K562 (cell line): Measurements from ENCODE around the gene ZFYVE26. TPM values are rescaled to one million over a fixed set of nuclear protein-coding genes. Genes with fewer than 3 reads are reported as not detected.
A peak's percentile ranks its signal among the peaks of the same experiment; 100 is the strongest.

Experiments
- ATAC-seq: fragments of 200-7000 bp; cut with Tn5 transposase; 3 replicates; pipeline ENCODE4 v1.9.1; 2020; ENCODE audit warnings: moderate library complexity
- BruUV-seq: library from RNA; stranded (reverse); fragments of 400-500 nt; replicated peaks from 2 replicates; lab custom pipeline; 2021; lab: Mats Ljungman, UMichigan
- CTCF ChIA-PET: fragments of 300-600 bp; formaldehyde crosslinking; extraction: SDS; loops from one replicate; lab custom pipeline; 2021; ENCODE audit warnings: low intra/inter-chr PET ratio; lab: Yijun Ruan, JAX
- POLR2A ChIA-PET: fragments of 300-600, 350-650 bp; sonication (Branson Sonifier 250); formaldehyde crosslinking; extraction: SDS; loops from one replicate; lab custom pipeline; 2021; ENCODE audit warnings: antibody characterized with exemption, inconsistent platforms; lab: Yijun Ruan, JAX
- DNase-seq, 4 experiments: peaks; one replicate each; pipeline versions ENCODE4 v3.0.0 to v3.0.0-alpha.2; 2011 to 2018; ENCODE audit warnings: low spot score in 3 of 4, mixed read lengths in 3 of 4; ENCODE audit errors: extremely low read depth in 1 of 4
- FAIRE-seq: peaks from 2 replicates; lab custom pipeline; 2011; peaks lifted over from hg19 to GRCh38; lab: Jason Lieb, UNC
- H2AFZ ChIP-seq: 2 replicates; pipeline ENCODE4 v1.6.0; 2011; ENCODE audit warnings: low read depth, low read length, control low read depth, inconsistent platforms
- H3K27ac ChIP-seq: fragments of 200-600 bp; 3 replicates; pipeline ENCODE4 v1.8.0; 2011; ENCODE audit warnings: low read depth, mild to moderate bottlenecking, control low read depth, inconsistent platforms, low read length, moderate library complexity, mixed read lengths; ENCODE audit errors: extremely low read depth
- H3K27me3 ChIP-seq, 2 experiments: fragments of 300-600 bp in 1 of 2; 2 replicates in 1 of 2; 3 replicates in 1 of 2; pipeline versions ENCODE4 v1.6.0 to v1.8.0; 2011; ENCODE audit warnings: inconsistent platforms in 2 of 2, low read length in 2 of 2, mild to moderate bottlenecking in 1 of 2, mixed read lengths in 1 of 2, moderate library complexity in 1 of 2; ENCODE audit not compliant: control insufficient read depth in 2 of 2, insufficient read depth in 2 of 2
- H3K36me3 ChIP-seq: fragments of 300-600 bp; 3 replicates; pipeline ENCODE4 v1.8.0; 2011; ENCODE audit warnings: mild to moderate bottlenecking, low read length, inconsistent platforms; ENCODE audit not compliant: control insufficient read depth, insufficient read depth
- H3K4me1 ChIP-seq, 2 experiments: fragments of 200-600 bp in 1 of 2; replicated peaks in 1 of 2; 2 replicates in 1 of 2; 3 replicates in 1 of 2; pipeline versions ENCODE4 v1.5.1 to v1.8.0; 2011; ENCODE audit warnings: inconsistent platforms in 2 of 2, low read length in 2 of 2, mild to moderate bottlenecking in 1 of 2, mixed read lengths in 1 of 2, moderate library complexity in 1 of 2; ENCODE audit not compliant: control insufficient read depth in 2 of 2, insufficient read depth in 2 of 2
- H3K4me2 ChIP-seq: 2 replicates; pipeline ENCODE4 v1.6.1; 2011; ENCODE audit warnings: low read length, control low read depth, inconsistent platforms, mixed read lengths; ENCODE audit not compliant: insufficient read depth
- H3K4me3 ChIP-seq: fragments of 200-600 bp; sonication (generic), shearing (Covaris generic); 2 replicates; pipeline ENCODE4 v1.5.1; 2016; ENCODE audit warnings: control low read depth, inconsistent platforms
- H3K79me2 ChIP-seq: fragments of 200-600 bp; 3 replicates; pipeline ENCODE4 v1.8.0; 2011; ENCODE audit warnings: low read length, inconsistent platforms; ENCODE audit not compliant: control insufficient read depth, insufficient read depth
- H3K9ac ChIP-seq, 2 experiments: 2 replicates each; pipeline versions ENCODE4 v1.6.0 to v1.6.1; 2011; ENCODE audit warnings: low read depth in 2 of 2, low read length in 2 of 2, control low read depth in 1 of 2, inconsistent platforms in 1 of 2, mild to moderate bottlenecking in 1 of 2, mixed read lengths in 1 of 2; ENCODE audit not compliant: insufficient read depth in 1 of 2
- H3K9me1 ChIP-seq: one replicate; pipeline ENCODE4 v1.6.0; 2011; ENCODE audit warnings: inconsistent platforms, mild to moderate bottlenecking, low read length, moderate library complexity; ENCODE audit not compliant: control insufficient read depth, insufficient read depth
- H3K9me3 ChIP-seq: replicated peaks from 2 replicates; pipeline ENCODE4 v1.5.1; 2011; ENCODE audit warnings: low read depth, low read length, inconsistent platforms; ENCODE audit not compliant: control insufficient read depth, insufficient read depth
- H4K20me1 ChIP-seq: replicated peaks from 2 replicates; pipeline ENCODE4 v1.6.1; 2011; ENCODE audit warnings: low read length, inconsistent platforms, mixed read lengths; ENCODE audit not compliant: control insufficient read depth, insufficient read depth
- CEBPB ChIP-seq: fragments of 450-650 bp; IDR thresholded peaks from 2 replicates; pipeline ENCODE4 v1.6.1; 2016; ENCODE audit warnings: missing genetic modification characterization, missing compliant biosample characterization
- CEBPG ChIP-seq, 3 experiments: fragments of 200-800 bp in 1 of 3; sonication (Bioruptor generic) in 1 of 3; sonication (generic) in 1 of 3; formaldehyde crosslinking in 1 of 3; IDR thresholded peaks in 2 of 3; conservative IDR thresholded peaks in 1 of 3; 2 replicates each; pipeline versions ENCODE4 v1.6.1 to v1.8.0; 2016 to 2022; ENCODE audit warnings: missing compliant biosample characterization in 2 of 3, missing genetic modification characterization in 2 of 3, mild to moderate bottlenecking in 1 of 3, missing genetic modification reagents in 1 of 3
- CHD4 ChIP-seq: fragments of 200-600 bp; sonication (generic); IDR thresholded peaks from 3 replicates; pipeline ENCODE4 v1.6.1; 2012; ENCODE audit warnings: low read depth, mild to moderate bottlenecking, mixed read lengths, low read length, inconsistent platforms; ENCODE audit not compliant: insufficient read depth, insufficient replicate concordance, poor library complexity, severe bottlenecking
- ETV6 ChIP-seq, 3 experiments: fragments of 150-350 bp in 1 of 3; sonication (generic) in 1 of 3; formaldehyde crosslinking in 1 of 3; IDR thresholded peaks; 2 replicates each; pipeline versions ENCODE4 v1.6.1 to v1.8.0; 2014 to 2022; ENCODE audit warnings: borderline replicate concordance in 2 of 3, low read depth in 2 of 3, antibody characterized with exemption in 1 of 3, low read length in 1 of 3, mild to moderate bottlenecking in 1 of 3, missing genetic modification reagents in 1 of 3
- FOXP1 ChIP-seq: sonication (generic); formaldehyde crosslinking; IDR thresholded peaks from 2 replicates; pipeline ENCODE4 v1.8.0; 2022; ENCODE audit warnings: mild to moderate bottlenecking, missing genetic modification reagents
- GABPB2 ChIP-seq: fragments of 250-450 bp; sonication (Bioruptor Pico); conservative IDR thresholded peaks from 2 replicates; pipeline ENCODE4 v1.5.1; 2021; ENCODE audit warnings: mild to moderate bottlenecking
- JUND ChIP-seq, 2 experiments: IDR thresholded peaks; 2 replicates in 1 of 2; 3 replicates in 1 of 2; pipeline ENCODE4 v1.6.1; 2011; ENCODE audit warnings: borderline replicate concordance in 2 of 2, low read depth in 2 of 2, low read length in 2 of 2, improper control_type of control experiment in 1 of 2, missing biosample characterization in 1 of 2, missing genetic modification characterization in 1 of 2, missing genetic modification reagents in 1 of 2
- RBFOX2 ChIP-seq: fragments of 200-400 bp; formaldehyde crosslinking; IDR thresholded peaks from 2 replicates; pipeline ENCODE4 v1.6.1; 2017; ENCODE audit warnings: low read depth, mild to moderate bottlenecking, low read length, moderate library complexity
- SMAD3 ChIP-seq: fragments of 450-650 bp; formaldehyde crosslinking; conservative IDR thresholded peaks from 2 replicates; pipeline ENCODE4 v1.4.0; 2020; ENCODE audit warnings: mild to moderate bottlenecking
- ZNF717 ChIP-seq: fragments of 250-450 bp; sonication (Bioruptor Pico); IDR thresholded peaks from 2 replicates; pipeline ENCODE4 v1.5.0; 2021
- WGBS: fragments of 100-300 bp; shearing (Covaris generic); methylation state at CpG from one replicate; pipeline ENCODE4 v1.1.6; 2016; ENCODE audit warnings: low coverage, mixed read lengths; ENCODE audit not compliant: insufficient coverage; ENCODE audit errors: missing lambda C conversion rate; 5-methylcytosine and 5-hydroxymethylcytosine counted together
- in situ Hi-C: fragments of 300-500 bp; cut with MboI; formaldehyde crosslinking; loops from 4 replicates; pipeline ENCODE4 v1.15.0; 2018; ENCODE audit warnings: inconsistent platforms, mixed read lengths
- intact Hi-C: fragments of 100-400 bp; cut with micrococcal nuclease; formaldehyde crosslinking; loops from 2 replicates; pipeline ENCODE4 v1.14.2; 2022
- polyA plus RNA-seq, 8 experiments: library from polyadenylated mRNA; depleted of rRNA in 4 of 8; stranded (reverse) in 5 of 8; unstranded in 3 of 8; fragments of >200 nt; fragmentation: Nextera tagmentation in 2 of 8; fragmentation: Illumina TruSeq in 1 of 8; extraction: Ambion mirVana in 2 of 8; extraction: Trizol in 1 of 8; gene quantifications; 2 replicates each; pipeline versions ENCODE4 v1.2.1 to v1.2.3, GENCODE V29; 2011 to 2014; ENCODE audit warnings: inconsistent platforms in 1 of 8, missing spikeins in 1 of 8
- total RNA-seq, 7 experiments: library from RNA; depleted of rRNA in 6 of 7; stranded (reverse); fragments of >200 nt in 6 of 7; fragmentation: Illumina TruSeq in 2 of 7; extraction: Trizol in 2 of 7; gene quantifications; 2 replicates each; pipeline versions ENCODE4 v1.2.1 to v1.2.3, GENCODE V29; 2011 to 2021; ENCODE audit warnings: low replicate concordance in 1 of 7
- TF ChIP-seq, protein P1 (sequence below): sonication (generic); formaldehyde crosslinking; IDR thresholded peaks from 2 replicates; pipeline ENCODE4 v1.8.1; 2023; ENCODE audit warnings: mild to moderate bottlenecking, missing genetic modification reagents
- TF ChIP-seq, protein P2 (sequence below): fragments of 450-650 bp; formaldehyde crosslinking; IDR thresholded peaks from 2 replicates; pipeline ENCODE4 v1.4.0; 2022; ENCODE audit warnings: missing genetic modification characterization
- TF ChIP-seq, protein P3 (sequence below): conservative IDR thresholded peaks from 2 replicates; pipeline ENCODE4 v1.6.1; 2011; ENCODE audit warnings: low read depth, mild to moderate bottlenecking, low read length; ENCODE audit not compliant: control insufficient read depth

Gene ZFYVE26
- total and polyA plus RNA-seq, 9 of the 15 experiments (the other 6 are each of a cell fraction or from before 2014, with no cell fraction given): 0.32 to 9.1 (median 5.9) TPM

DNA sequence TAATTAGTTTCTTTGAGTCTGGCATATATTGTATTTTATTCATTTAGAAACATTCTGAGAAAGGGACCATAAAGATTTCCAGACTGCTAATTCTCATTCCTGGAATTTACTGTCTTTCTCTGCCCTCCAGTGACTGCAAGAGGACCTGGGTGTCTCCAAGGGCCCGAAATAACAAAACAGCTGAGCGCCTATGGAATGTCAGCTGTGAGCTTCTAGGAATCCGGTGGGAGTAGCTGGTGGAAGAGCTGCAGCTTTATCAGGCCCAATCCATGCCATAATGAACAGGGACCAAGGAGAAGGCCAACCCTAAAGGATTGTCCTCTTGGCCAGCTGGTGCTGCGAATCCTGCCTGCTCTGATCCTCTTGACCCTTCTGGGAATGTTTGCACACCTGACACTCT, 82.8 kb downstream of the ZFYVE26 start (continued):
- TF ChIP-seq, protein P1, sequence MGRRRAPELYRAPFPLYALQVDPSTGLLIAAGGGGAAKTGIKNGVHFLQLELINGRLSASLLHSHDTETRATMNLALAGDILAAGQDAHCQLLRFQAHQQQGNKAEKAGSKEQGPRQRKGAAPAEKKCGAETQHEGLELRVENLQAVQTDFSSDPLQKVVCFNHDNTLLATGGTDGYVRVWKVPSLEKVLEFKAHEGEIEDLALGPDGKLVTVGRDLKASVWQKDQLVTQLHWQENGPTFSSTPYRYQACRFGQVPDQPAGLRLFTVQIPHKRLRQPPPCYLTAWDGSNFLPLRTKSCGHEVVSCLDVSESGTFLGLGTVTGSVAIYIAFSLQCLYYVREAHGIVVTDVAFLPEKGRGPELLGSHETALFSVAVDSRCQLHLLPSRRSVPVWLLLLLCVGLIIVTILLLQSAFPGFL (CRISPR knock-in tag): no peak

DNA sequence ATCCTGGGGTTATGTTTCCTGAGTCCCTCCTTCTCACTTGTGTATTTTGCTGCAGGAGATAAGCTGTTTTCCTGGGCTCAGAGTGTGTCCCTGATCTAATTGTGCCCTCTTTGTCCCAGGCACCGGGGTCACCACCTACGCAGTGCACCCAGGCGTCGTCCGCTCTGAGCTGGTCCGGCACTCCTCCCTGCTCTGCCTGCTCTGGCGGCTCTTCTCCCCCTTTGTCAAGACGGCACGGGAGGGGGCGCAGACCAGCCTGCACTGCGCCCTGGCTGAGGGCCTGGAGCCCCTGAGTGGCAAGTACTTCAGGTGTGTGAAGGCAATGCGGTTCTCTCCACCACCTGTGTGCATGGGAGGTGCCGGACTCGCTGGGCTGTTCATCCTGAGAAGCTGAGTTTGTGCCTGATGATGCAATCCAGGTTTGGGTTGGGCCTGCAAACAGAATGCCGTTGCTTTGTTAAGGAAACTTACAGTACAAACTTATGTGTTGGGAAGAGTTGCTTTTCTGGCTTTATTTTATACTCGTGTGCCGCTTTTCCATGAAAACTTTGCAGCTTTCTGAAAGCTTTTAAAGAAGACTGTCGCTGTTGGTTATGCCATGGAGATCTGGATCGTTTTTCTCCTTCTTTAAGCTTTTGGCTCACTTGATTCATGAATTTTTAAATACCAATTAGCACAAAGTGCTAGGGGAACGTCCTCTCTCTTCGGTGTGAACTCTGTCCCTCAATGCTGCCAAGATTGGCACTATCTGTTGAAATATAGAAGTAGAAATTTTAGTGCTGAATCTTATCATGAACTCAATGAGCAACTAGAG, 87.1 kb downstream of the ZFYVE26 start:
- peak overlapping the region; percentile 78 for H2AFZ ChIP-seq
- no TSS peak for BruUV-seq
- no peak for FAIRE-seq
- no peak for TF ChIP-seq ZNF717 (CRISPR knock-in tag)
- no peak for TF ChIP-seq FOXP1 (CRISPR knock-in tag)
- TF ChIP-seq CEBPG (CRISPR knock-in tag; IDR thresholded peaks at IDR 0.05): peak; percentile 83
- TF ChIP-seq CEBPG (tag; conservative IDR thresholded peaks at IDR 0.05 in 1 of 2, IDR thresholded peaks at IDR 0.05 in 1 of 2): peak; percentile 65 to 80; a peak in 3 of 4 replicates
- TF ChIP-seq ETV6 (IDR thresholded peaks at IDR 0.05; ENCODE audit: borderline replicate concordance in 1 of 2, low read depth in 2 of 2, low read length in 1 of 2): no peak
- TF ChIP-seq ETV6 (CRISPR knock-in tag; IDR thresholded peaks at IDR 0.05; ENCODE audit: borderline replicate concordance): no peak
- peak; percentile 84 for TF ChIP-seq CEBPB (tag)
- TF ChIP-seq GABPB2 (CRISPR knock-in tag): no peak
- TF ChIP-seq, protein P2, sequence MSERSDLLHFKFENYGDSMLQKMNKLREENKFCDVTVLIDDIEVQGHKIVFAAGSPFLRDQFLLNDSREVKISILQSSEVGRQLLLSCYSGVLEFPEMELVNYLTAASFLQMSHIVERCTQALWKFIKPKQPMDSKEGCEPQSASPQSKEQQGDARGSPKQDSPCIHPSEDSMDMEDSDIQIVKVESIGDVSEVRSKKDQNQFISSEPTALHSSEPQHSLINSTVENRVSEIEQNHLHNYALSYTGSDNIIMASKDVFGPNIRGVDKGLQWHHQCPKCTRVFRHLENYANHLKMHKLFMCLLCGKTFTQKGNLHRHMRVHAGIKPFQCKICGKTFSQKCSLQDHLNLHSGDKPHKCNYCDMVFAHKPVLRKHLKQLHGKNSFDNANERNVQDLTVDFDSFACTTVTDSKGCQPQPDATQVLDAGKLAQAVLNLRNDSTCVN (CRISPR knock-in tag): no peak
- TF ChIP-seq RBFOX2: peak; percentile 47; the same call in 1 of the 2 replicates
- TF ChIP-seq CHD4: no peak
- TF ChIP-seq SMAD3 (CRISPR knock-in tag): no peak
- TF ChIP-seq, protein P3, sequence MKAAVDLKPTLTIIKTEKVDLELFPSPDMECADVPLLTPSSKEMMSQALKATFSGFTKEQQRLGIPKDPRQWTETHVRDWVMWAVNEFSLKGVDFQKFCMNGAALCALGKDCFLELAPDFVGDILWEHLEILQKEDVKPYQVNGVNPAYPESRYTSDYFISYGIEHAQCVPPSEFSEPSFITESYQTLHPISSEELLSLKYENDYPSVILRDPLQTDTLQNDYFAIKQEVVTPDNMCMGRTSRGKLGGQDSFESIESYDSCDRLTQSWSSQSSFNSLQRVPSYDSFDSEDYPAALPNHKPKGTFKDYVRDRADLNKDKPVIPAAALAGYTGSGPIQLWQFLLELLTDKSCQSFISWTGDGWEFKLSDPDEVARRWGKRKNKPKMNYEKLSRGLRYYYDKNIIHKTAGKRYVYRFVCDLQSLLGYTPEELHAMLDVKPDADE: no peak
- peak; percentile 64; the same call in 1 of the 2 replicates for TF ChIP-seq JUND (IDR thresholded peaks at IDR 0.05; ENCODE audit: borderline replicate concordance, low read depth, low read length)
- TF ChIP-seq JUND (tag; IDR thresholded peaks at IDR 0.05; ENCODE audit: borderline replicate concordance, low read depth, low read length): 0 out of 3 replicates have a peak, but pooled peaks have one; percentile 23

More for the DNA sequence above, 87.1 kb downstream of the ZFYVE26 start:
- Histone ChIP-seq H3K9me3 (no peaks in the 10 kb centered on the region), H3K27ac (no peak overlapping the region), H3K4me3 (no peak overlapping the region), H3K79me2 (no peaks in the 10 kb centered on the region), H3K27me3 (no peaks in the 10 kb centered on the region; a peak in 1 of 5 replicates), H4K20me1 (no peaks in the 10 kb centered on the region), H3K36me3 (no peaks in the 10 kb centered on the region), H3K9me1 (no peaks in the 10 kb centered on the region), H3K9ac (peak overlapping the region in 1 of 2 experiments; percentile 36; a peak in 1 of 4 replicates), H3K4me1 (peaks cover 0 to 5% of the 10 kb centered on the region in 2 experiments; a peak in 3 of 5 replicates), H3K4me2 (peak overlapping the region; percentile 16; the same call in 1 of the 2 replicates)
- ChIA-PET POLR2A (interaction anchor here (0.7 to 1.1 kb wide), 3 partner anchors 10 to 14 kb away, joined by 3 to 4 read pairs (median 3); no protein-coding TSS in a partner anchor), CTCF (no interaction called here)
- ATAC-seq (peak; percentile 80), DNase-seq (no peak)
- intact Hi-C loops (no loop called here), in situ Hi-C loops (no loop called here)
- 27% methylated on average over 16 of the region's 21 CpGs for WGBS
